Measurements from ENCODE around the gene C1orf35.
A peak's percentile ranks its signal among the peaks of the same experiment; 100 is the strongest.

Gene C1orf35

DNA sequence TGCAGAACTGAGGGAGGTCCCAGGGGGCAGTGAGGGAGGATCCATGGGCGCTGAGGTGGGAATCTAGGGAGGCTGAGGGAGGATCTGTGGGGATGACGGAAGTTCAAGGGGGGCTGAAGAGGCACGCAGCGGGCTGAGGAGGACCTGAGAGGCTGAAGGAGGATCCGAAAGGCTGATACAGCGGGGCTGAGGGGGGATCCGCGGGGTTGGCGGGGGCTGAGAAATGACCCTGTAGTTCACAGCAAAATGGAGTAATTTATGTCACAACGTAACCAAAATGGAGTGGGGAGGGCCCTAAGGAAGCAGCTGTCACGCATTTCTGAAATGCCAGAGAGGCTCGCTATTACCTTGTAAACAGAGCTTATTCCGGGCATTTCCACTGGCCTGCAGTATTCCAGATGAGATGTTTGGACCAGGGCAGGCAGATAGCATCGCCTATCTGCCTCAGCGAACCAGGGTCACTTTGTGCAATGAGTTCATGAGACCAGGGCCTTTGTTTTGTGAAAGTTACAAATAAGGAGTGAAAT lies 6.9 kb upstream of the C1orf35 start:
- DNase-seq, result peak in 1 of 56 donors; percentile 44

DNA sequence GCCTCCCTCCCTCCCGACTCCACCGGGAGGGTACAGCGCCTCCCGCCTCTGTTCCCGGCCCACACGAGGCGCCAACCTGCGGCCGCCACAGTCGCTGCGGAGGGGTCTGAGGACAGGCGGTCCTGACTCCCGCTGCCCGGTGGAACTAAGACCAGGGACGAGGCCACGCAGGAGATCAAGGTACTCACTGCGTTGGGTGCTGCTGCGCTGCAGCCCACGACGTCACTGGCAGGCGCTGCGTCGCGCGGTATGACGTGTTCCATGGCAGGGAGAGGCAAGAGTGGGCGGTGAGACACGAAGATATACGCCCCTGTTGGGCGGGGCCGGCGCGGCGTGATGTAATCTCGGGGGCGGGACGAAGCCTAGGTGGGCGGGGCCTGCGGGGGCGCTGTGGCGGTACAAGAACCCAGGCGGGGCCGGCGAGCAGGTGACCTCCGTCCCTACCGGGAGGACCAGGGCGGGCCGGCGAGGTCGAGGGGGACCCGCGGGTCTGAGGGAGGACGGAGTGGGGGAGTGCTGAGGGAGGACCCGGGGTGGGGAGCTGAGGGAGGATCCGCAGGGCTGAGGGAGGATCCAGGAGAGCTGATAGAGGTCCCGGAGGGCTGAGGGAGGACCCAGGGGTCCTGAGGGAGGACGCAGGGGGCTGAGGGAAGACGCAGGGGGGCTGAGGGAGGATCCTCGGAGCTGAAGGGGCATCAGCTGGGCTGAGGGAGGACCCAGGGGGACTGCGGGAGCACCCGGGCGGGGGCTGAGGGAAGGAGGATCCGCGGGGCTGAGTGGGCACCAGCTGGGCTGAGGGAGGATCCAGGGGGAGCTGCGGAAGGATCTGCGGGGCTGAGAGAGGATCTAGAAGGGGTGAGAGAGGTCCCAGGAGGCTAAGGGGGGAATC lies 6.2 kb upstream of the C1orf35 start, which contains the start of gene MRPL55:
MRPL55 (minus strand) TSS at position 227 of the 889 bp plus-strand sequence. CDS start 1,039 bp downstream, outside the sequence.
- peak; percentile 77 to 100 (median 98) for DNase-seq

DNA sequence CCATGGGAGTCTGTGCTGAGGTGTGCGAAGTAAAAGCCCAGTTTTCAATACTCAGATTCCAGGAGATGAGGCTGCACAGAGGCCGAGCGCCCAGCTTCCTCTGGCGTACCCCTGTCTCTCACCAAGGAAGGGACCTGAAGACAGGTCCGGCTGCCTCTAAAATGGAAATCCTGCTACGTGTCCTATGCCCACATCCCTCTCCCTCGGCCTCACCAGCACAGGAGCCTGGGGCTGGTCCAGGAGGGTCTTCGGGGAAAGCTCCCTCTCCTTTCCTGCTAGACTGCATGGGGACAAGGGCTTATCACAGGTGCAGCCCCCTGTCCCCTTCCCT lies 5.6 kb upstream of the C1orf35 start:
- DNase-seq, result no peak

DNA sequence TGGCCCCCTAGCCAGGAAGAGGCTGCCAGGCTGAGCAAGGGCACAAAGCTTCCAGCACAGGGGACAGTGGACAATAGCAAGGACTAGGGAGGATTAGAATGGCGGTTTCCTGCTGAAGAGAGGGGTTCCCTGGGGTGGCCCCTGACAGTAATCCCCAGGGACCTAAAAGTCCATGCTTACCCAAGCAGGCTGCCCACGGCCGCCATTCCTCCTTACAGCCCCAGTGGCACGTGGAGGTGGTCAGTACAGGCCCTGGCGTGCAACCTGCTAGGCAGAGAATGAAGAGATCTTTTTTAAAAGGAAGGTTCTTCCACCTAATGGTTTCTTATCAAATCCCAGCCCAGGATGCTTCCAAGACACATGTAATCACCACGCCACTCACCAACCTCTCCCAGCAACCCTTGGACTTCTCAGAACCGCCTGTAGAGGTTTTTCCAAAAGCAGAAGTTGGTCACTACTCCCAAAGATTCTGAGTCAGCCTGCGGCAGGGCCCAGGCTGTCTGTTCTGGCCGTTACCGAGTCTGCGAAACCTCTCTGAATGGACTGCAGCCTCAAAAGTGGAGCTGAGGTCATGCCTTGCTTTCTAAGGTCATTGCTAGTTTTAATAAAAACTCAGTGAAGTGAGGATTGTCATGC lies 5.0 kb upstream of the C1orf35 start:
- no peak for DNase-seq

DNA sequence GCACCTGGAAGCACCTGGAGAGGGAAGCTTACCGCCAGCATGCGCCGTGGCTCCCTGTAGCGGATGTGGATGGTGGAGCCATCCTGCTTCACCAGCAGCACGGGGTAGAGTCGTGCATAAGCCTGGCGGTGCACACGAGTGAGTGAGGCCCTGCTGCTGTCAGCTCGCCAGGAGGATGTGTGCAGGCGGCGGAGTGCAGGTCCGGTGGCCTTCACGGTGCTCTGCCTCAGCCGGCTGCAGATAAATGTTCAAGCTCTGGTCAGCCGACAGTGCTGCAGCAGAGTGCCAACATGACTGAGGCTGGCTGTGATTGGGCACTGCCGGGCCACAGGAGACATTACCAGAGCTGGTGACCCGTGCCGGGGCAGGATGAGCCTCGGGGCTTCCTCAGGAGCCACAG lies 4.5 kb upstream of the C1orf35 start:
- no peak for DNase-seq

DNA sequence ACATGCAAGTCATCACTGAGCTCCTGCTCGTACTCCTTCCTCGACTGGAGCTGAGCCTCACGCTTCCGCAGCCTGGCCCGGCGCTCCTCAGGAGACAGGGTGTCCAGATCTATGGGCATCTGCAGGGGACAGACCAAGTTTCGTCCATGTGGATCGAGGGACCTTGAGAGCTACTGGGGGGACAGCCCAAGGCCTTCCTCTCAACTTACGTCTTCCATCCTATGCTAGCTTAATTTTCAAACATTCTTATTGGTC lies 3.6 kb upstream of the C1orf35 start:
- no peak for DNase-seq

DNA sequence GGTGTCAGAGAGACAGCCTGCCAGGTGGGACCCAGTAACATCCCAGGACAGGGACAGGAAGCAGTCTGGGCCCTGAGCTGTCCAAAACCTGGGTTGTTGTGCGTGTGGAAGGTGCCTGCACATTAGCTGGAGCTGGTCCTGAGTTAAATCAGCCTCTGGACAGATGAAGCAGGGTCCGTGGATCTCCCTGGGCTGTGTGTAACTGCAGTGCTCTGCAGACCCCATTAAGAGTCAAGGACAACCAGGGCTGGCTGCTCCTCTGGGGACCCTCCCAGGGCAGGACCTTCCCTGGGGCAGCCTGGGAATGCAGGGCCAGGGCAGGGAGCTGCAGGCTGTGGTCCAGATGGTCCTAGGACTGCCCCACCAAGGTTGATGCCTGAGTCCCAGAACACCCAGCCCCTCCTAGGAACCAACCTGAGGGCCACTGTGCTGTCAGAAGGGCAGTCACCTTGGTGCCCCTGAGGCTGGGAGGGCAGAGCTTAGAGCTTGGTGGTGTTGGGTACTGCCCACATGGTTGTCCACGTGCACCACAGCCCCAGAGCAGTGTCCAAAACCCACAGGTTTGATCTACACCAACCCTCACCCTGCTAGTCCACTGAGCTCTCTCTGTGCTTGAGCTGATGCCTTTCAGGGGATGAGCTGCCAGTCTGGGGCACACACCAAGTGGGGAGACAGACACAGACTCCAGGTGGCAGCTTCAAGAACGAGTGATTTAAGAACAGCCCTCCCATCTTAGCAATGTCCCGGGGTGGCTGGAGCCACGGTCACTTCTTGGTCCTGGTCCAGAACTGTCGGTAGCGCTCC lies 3.1 kb upstream of the C1orf35 start:
- no peak for DNase-seq

DNA sequence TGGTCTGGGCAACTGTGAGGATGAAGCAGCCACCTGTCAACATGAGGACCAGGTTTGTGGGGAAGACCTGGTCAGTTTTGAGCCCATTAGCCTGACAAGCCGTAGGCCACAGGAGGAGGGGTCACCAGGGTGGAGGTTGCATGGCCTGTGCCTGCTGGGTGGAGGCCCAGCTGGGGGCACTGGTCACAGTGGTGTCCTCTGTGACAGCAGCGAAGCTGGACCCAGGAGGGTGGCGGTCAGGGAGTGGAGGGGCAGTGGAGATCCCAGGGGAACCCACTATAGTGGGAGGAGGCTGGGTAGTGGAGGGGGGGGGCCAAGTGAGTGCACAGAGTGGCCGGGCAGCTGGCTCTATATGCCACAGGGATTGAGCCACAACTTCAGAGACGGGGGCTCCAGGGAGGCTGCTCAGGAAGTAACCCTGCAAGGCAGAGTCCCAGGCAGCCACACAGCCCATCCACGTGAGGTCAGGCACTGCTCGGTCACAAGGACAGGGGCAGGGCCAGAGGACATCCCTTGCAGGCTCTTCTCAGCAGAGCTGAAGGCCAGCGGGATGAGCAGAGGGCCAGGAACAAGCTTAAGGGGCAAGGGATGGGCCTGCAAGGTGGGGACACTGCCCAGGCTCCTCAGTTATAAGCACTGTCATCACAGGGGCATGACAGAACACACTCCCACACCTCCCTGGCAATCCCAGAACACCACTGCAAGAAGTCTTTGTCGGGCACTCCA lies 2.3 kb upstream of the C1orf35 start:
- no peak for DNase-seq

DNA sequence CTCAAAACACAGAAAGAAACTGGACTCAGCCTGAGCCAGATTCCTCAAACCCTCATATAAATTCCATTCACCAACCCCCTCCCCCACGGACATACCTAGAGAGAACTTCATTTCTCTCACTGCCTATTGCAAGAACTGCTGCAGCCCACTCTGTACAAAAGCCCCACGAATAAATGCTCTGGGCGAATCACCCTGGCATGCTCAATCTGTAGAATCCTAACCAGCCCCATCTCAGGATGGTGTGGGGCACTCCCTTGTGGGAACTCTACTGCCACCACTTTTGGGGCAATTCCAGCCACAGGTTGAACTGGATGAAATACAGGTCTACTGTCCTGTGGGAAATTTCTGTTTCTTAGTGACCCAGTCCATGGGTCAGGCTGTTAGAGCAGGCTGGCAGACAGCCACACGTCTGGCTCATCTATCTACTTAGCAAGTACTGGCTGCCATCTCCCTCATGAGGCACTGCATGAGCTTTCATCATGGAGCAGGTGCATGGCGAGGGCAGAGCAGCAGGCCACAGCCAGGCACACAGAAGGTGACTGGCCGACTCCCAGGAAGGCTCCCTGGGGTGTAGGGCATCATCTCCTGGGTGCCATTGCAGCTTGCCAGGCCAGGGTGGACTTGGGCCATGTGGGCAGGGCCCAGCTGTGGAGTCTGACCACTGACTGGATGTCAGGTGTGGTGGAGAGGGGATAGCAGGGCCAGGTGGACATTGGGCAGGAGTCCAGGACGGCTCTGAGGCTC lies 1.6 kb upstream of the C1orf35 start:
- no peak for DNase-seq

DNA sequence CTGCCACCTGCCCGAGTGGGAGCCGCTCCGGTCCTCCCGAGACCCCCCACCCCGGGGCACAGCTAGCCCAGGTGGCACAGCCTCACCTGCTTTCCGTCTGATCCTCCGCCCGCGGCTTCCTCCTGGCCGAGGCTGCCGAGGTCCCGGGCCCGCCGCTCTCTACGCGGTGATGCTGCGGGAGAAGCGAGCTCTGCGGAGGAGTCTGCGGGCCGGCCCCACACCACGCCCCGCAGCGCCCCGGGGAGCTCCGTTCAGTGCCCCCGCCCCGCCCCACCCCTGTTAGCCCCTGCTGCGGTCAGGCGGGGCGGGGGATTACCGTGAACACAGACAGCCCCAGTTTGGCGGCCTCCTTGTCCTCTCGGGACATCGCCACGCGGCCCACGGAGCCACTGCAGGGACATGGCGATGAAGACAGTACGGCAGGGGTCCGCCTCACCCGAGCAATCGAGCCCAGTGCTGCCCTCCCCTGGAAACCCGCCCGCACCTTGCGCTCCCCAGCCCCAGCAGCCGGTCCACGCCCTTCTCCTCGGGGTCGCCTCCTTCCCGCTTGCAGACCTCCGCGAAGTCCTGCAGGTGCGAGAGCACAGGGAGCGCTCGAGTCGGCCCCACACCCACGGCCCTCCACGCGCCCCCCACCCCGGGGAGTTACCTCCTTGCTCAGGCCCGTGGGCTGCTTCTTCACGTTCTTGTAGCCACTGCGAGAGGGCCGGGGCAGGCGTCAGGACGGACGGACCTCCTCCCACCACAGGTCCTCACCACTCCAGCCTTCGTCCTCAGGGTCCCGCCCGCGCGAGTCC lies 933 bp downstream of the C1orf35 start:
- peak in 1 of 56 donors; percentile 26 for DNase-seq

DNA sequence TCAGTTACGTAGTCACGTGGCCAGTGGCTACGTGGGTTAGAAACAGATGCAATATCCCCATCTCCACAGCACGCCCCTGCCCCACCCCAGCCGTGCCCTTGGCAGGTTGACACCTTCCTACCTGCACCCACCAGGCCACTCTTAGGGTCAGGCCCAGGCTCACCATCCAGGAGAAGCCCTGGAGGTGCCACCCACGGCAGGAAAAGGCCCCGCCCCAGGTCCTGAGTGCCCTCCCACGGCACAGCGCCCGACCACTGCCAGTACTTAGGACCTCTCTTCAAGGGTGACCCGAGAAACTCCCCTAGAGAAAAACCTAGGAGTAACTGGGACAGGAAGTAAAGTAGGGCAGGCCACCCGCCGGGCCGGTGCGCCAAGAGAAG lies 1.5 kb downstream of the C1orf35 start:
- DNase-seq, result no peak

DNA sequence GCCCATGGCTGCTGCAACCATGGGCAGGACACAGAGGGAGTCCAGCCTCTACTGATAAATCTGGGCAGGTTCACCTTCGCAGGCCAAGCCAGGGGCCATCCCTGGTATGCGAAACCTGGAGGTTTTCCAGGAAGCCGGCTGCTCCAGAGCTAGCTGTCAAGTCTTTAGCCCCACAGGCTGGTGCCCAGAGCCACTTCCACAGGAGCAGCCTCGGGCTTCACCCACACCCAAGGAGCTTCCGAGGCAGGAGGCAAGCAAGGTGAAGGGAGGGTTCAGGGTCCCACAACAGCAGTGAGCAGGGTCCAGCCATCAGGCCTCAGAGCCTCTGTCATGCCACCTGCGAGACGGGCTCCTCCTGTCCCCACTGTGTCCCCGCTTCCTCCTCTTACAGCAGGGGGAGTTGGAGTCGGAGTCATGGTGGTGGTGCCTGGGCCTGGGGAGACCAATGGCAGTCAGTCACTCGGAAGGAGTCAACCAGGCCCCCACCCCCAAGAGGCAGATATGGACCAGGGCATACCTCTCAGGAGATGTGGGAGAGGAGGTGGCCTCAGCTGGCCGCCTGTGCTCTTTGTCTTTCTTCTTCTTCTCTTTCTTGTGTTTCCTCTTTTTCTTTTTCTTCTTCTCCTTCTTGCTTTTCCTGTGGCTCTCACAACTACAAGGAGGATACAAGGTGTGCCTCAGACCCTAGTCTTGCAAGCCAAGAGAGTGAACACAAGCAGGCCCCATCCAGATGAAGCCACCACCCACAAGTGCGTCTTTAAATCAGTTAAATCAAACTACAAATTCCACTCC lies 2.1 kb downstream of the C1orf35 start:
- no peak for DNase-seq

DNA sequence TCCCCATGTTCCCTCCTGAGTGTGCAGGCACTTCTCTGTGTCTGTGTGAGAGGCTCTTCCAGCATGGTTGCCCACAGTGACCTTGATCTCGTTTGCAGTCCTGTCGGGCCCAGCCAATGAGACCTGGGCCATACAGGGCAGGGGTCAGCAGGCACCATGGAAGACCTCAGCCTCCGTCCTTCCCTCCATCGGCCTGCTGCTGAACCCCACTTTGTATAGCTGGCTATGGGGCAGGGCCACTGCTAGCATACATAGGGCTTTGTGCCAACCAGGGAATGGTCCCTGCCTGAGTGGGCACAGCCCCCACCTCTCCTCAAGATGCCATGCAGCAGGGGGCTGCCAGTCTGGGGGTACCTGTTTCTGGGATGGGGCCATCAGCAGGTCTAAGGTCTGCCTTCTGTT lies 3.8 kb downstream of the C1orf35 start:
- DNase-seq, result no peak

DNA sequence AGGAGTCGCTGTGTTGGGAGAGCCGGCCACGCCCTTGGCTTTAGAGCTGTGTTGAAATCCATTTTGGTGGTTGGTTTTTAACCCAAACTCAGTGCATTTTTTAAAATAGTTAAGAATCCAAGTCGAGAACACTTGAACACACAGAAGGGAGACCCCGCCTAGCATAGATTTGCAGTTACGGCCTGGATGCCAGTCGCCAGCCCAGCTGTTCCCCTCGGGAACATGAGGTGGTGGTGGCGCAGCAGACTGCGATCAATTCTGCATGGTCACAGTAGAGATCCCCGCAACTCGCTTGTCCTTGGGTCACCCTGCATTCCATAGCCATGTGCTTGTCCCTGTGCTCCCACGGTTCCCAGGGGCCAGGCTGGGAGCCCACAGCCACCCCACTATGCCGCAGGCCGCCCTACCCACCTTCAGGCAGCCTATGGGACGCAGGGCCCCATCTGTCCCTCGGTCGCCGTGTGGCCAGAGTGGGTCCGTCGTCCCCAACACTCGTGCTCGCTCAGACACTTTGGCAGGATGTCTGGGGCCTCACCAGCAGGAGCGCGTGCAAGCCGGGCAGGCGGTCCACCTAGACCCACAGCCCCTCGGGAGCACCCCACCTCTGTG lies 4.7 kb downstream of the C1orf35 start:
- no peak for DNase-seq

DNA sequence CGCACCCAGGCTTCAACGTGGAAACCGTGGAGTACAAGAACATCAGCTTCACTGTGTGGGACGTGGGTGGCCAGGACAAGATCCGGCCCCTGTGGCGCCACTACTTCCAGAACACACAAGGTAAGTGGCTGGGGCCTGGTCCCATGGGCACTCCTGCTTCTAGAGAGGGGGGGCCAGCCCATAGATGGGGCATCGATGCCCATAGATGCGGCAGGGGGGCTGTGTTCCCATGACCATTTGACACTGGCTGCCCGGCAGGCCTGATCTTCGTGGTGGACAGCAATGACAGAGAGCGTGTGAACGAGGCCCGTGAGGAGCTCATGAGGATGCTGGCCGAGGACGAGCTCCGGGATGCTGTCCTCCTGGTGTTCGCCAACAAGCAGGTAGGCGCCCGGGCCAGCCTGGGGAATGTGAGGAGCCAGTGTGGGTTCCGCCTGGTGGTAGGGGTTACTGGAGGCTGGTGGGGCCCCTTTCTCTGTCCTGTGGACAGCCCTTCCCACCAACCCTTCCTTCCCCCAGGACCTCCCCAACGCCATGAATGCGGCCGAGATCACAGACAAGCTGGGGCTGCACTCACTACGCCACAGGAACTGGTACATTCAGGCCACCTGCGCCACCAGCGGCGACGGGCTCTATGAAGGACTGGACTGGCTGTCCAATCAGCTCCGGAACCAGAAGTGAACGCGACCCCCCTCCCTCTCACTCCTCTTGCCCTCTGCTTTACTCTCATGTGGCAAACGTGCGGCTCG lies 5.6 kb downstream of the C1orf35 start:
- DNase-seq, result no peak

DNA sequence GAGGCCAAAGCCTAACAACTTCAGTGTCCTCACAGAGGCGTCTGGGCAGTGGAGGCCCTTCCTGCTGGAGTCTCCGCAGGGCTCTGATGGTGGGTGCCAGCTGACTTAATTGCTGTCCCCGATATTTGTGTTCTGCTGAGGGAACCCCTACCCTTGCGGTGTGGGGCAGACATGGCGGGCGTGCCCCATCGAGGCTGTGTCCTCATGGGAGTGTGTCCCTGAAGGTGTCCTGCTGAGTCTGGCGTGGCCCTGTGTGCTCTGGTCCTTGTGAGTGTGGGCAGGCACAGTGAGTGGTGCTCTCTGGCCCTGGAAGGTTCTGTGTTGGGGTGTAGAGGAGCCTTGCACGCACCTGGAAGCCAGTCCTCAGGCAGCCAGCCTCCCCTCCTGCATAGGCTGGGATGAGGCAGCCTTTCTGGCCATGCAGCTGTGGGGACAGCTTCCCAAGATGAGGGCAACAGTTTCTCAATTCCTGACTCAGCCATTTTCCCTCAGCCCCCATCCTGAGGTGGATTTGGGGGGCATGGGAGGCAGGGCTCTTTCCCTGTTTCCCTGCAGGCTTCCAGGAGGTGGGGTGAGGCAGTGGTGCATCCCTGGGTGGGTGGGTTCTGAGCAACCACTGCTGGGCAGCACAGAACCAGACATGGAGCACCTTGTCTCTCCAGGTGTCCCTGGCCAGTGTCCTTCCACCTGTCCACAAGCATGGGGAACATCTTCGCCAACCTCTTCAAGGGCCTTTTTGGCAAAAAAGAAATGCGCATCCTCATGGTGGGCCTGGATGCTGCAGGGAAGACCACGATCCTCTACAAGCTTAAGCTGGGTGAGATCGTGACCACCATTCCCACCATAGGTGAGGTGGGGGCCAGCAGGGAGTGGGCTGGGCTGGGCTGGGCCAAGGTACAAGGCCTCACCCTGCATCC lies 6.5 kb downstream of the C1orf35 start:
- no peak for DNase-seq

DNA sequence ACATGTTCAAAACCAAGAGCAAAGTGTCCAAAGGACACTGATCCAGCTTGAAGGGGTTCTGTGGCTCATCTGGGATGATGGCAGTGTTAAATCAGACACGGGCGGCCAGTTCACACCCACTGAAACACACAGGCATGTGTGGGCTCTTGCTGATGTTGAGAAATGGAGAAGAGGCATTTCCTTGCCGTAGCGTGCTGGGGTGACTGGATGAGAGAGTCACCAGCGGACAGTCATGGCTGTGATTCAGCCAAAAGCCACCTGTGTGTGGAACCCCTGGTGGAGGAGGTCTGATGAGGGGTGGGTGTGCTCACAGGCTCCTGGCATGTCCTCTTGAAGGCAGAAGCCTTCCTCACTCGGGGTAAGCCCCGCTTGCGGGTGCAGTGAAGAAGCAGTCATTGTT lies 7.2 kb downstream of the C1orf35 start:
- DNase-seq, result no peak
